T47D (cell line): ENCODE results near the gene AP2B1.
"Not testable (repeated sequence)": the region's sequence is repeated elsewhere in the genome, so short reads cannot be mapped to it uniquely, and the experiment has no call there.

Source experiments
- DNase-seq, 2 experiments: peaks; one replicate each; pipeline versions ENCODE4 v3.0.0 to v3.0.0-alpha.2; 2011 to 2012; ENCODE audit warnings: low read depth in 1 of 2, low spot score in 1 of 2
- JUND ChIP-seq: IDR thresholded peaks from 2 replicates; pipeline ENCODE4 v1.6.1; 2012; ENCODE audit warnings: low read depth
- in situ Hi-C: cut with HindIII; loops from 2 replicates; pipeline ENCODE4 v1.10.0; 2016; ENCODE audit warnings: low sequenced_read_pairs, low pct_unique_long_range_greater_than_20kb

The AP2B1 gene

DNA sequence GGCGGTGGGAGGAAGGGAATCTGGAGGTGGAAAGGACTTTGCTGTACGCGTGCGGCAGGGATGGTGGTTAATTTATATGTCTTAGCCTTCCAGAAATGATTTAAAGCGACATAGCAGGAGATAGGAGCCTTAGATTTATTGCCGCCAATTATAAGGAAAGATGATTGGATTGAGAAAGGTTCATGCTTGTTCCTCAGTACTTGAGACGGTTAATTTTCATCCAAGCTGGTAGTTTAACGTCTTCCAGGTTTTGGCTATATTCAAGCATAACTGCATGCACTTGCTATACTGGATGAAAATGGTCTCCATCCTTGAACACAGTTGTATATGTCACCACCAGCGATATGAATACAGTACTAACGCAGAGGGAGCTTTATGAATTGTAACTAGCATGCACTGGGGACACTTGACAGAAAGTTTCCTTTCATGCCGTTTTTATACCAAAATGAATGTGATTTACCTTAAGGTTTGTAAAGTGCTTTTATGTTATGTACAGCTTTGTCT lies 8.1 kb upstream of the AP2B1 start:
- TF ChIP-seq JUND: no peak
- in situ Hi-C loops: no loop called here
- DNase-seq: no peak

- in situ Hi-C loops: no loop called here
- TF ChIP-seq JUND: no peak
- DNase-seq: no peak
Measured at GRCh38 chr17:35584061-35584460, 3.1 kb upstream of the AP2B1 start.

DNA sequence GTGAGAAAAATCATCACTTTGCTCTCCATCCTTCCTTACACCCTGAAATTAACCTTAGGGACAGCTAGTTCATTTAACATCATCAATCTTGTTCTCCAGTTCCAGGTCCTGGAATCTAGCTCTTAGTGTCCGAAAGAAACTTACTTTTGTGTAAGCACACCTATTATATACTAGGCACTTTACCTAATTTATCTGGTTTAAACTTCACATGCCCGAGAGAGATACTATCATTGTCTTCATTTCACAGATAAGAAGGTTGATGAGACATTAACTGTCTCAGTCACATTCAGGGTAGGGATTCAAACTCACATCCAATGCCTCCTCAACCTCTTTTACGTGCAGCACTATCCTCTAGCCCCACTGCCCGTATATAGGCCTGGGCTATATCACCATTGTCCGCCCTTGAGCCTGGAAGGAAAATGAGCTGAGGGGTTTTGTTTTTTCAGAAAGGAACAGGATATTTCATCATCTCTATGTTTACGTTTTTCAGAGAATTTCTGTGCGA lies 501 bp upstream of the AP2B1 start:
- DNase-seq: no peak
- TF ChIP-seq JUND: no peak
- in situ Hi-C loops: no loop called here

- peak; percentile 63 to 89 for DNase-seq
- TF ChIP-seq JUND: peak; percentile 22; the same call in 1 of the 2 replicates
- in situ Hi-C loops: no loop called here
Measured at GRCh38 chr17:35588196-35588920, 1.2 kb downstream of the AP2B1 start.

DNA sequence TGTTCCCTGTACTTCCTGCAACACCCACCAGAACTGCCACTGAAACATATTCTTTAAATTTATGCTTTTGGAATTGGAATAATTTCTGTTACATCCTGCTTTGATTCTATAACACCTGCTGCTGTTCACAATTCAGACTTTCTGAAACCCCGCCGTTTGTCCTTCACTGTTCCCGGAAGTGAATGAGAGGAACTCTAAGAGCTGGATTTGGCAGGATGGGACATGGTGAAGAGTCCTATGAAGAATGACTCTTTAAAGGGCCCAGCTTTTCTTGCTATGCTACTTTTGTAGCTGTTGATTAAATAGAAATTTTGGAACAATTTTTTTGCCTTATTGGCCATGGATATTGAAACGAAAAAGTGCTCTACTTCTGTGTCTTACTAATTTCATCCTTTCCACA lies 8.9 kb downstream of the AP2B1 start:
- TF ChIP-seq JUND: no peak
- in situ Hi-C loops: no loop called here
- no peak for DNase-seq

DNA sequence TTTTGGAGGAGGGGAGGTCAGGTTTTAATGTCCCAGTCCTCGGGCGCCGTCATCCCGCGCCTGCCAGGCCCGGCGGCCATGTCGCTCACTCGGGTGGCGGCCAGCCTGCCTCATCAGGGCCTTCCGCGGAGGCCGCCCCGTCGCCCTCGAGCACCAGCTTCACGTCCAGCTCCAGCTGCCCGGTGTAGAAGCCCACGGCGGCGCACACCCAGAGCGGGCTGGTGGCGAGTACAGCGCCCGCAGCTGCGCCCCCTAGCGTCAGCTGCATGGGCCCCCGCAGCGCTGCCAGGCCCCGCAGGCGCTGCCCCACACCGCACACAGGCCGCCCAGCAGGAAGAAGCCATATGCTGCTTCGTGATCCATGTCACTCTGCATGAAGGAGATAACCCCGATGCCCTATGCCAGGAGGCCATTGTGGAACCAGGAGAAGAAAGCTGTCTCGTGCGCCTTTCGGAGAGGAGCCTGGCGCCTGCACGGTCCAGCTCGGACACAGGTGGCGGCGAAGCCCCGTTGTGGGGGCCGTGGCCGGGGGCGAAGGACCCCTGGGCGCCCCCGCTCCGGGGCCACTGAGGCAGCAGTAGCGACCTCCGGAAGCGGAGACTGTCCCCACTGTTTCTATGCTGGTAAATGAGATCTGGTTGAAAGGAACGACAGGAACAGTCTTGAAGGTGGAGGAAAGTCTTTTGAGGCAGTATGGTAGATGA lies 9.6 kb downstream of the AP2B1 start:
- in situ Hi-C loops: no loop called here
- no peak for DNase-seq
- no peak for TF ChIP-seq JUND

DNA sequence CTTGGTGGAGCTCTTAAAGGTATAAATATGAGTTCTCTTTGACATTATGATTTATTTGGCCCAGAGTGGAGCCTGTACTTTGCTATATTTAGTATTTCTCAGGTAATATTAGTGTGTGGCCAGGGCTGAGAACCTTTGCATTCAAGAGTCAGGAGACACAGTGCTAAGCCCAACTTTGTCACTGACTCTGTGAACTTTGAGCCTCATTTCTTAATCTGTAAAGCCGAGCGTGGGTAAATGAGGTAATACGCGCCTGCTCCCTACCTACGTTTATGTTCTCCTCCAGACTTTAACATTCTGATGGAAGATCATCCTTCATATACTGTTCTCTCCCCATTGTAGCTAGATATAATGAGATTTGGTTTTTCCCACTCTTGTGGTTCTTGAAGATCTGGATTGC lies 10.5 kb downstream of the AP2B1 start:
- in situ Hi-C loops: no loop called here
- TF ChIP-seq JUND: no peak

DNA sequence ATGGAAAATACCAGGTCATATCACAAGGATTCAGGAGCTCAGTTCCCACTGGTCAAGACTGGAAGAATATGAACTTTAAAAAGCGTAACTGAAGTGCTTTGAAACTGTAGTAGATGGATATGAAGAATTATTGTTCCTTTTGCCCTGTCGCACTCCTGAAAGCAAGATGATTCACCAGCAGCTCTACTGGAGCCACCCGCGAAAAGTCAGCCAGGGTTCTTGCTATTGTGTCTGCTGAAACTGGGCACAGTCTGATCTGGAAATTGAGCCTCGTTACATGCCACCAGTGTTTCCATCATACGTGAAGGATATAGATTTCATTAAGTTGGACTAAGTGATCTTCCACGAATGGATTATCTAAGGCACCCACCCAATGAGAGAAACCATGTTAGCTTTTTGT lies 16.6 kb downstream of the AP2B1 start:
- no peak for TF ChIP-seq JUND
- in situ Hi-C loops: loop anchor here (25.0 kb wide), 1 partner anchor 134 kb away; the partner anchor contains the start of gene RASL10B
- no peak for DNase-seq

More for the DNA sequence above, 10.5 kb downstream of the AP2B1 start:
- DNase-seq: no peak

DNA sequence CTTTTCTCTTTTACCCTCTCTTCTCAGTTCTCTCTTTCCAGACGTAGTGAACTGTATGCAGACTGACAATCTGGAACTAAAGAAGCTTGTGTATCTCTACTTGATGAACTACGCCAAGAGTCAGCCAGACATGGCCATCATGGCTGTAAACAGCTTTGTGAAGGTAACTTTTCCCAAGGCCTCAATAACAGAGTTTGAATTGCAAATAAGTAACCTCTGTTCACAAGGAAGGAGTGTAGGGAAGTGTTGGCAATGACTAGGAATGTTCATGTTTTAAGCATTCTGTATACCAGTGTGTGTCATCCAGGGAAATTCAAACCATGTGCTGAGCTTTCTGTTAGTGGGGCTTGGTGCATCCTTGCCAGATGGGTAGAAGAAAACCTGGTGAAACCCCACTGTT lies 18.6 kb downstream of the AP2B1 start:
- in situ Hi-C loops: loop anchor here (25.0 kb wide), 1 partner anchor 132 kb away; the partner anchor contains the start of gene RASL10B
- DNase-seq: no peak
- no peak for TF ChIP-seq JUND

DNA sequence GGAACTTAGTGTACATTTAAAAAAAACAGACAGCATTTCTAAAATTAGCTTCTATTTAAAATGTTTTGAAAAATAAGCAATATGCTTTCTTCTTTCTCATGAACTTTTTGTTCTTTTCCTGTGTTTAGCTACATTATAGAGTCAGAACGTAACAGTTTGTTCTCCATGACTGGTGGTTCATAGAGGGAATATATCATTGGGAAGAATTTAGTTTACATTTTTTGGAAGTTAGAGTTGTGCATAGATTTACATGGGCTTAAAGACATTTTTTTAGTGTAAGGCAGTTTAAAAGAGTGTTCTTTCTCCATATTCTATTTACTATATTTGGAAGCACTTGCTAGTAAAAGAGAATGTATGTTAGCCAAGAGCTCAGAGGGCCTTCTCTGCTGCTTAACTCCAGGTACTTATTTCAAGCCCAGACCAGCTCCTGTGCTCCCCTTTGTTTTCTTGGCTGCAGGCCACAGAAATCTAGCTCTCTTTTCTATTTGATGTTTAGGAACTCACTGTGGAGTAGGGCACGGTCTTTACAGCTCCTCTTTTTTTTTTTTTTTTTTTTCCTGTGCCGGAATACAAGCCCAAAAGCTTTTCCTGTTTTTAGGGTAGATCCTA lies 20.2 kb downstream of the AP2B1 start:
- in situ Hi-C loops: loop anchor here (25.0 kb wide), 1 partner anchor 130 kb away; the partner anchor contains the start of gene RASL10B
- no peak for TF ChIP-seq JUND
- DNase-seq: no peak

DNA sequence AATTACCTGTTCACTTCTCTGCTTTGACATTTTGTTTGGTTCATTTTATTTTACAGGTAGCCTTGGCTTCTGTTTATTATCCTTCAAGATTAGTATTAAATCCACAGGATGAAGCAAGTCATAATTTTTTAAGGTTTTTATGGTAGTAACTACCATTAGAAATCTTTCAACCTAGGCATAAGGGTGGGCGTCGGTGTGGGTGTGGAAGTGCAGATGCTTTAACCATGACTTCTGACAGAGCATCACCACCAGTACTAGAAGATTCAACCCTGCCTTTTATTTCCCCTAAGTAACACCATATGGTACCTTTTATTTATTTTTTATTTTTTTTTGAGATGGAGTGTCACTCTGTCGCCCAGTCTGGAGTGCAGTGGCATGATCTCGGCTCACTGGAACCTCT lies 22.7 kb downstream of the AP2B1 start:
- in situ Hi-C loops: loop anchor here (25.0 kb wide), 1 partner anchor 127 kb away; the partner anchor contains the start of gene RASL10B
- no peak for DNase-seq
- TF ChIP-seq JUND: no peak

DNA sequence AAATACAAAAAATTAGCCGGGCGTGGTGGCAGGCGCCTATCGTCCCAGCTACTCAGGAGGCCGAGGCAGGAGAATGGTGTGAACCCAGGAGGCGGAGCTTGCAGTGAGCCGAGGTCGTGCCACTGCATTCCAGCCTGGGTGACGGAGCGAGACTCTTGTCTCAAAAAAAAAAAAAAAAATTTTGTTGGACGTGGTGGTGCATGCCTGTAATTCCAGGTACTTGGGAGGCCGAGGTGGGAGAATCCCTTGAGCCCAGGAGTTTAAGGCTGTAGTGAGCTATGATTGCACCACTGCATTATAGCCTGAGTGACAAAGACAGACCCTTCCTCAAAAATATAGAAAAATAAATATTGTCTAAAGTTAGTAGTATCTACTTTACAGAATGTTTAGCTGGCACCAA lies 23.6 kb downstream of the AP2B1 start:
- not testable (repeated sequence) for DNase-seq
- in situ Hi-C loops: loop anchor here (25.0 kb wide), 1 partner anchor 127 kb away; the partner anchor contains the start of gene RASL10B
